Uterus (tissue), 4 donors: ENCODE results near the gene DNAJB1. TPM values are rescaled to one million over a fixed set of nuclear protein-coding genes. Genes with fewer than 3 reads are reported as not detected.
"Not testable (repeated sequence)": the region's sequence is repeated elsewhere in the genome, so short reads cannot be mapped to it uniquely, and the experiment has no call there.

ENCODE experiments used
- DNase-seq, 2 donors: peaks; one replicate each; pipeline ENCODE4 v3.0.0-alpha.2; 2019 to 2020
- H3K27ac ChIP-seq, 2 donors: fragments of 200-600 bp; sonication (generic); 1 replicate in 1 of 2; 2 replicates in 1 of 2; pipeline ENCODE4 v1.5.1; 2016 to 2018
- H3K27me3 ChIP-seq, 2 donors: fragments of 200-600 bp; sonication (generic); one replicate each; pipeline ENCODE4 v1.5.1; 2018 to 2019; ENCODE audit warnings: control low read depth in 1 of 2
- H3K36me3 ChIP-seq, 2 donors: fragments of 200-600 bp; sonication (generic); one replicate each; pipeline ENCODE4 v1.5.1; 2019; ENCODE audit warnings: control low read depth in 1 of 2
- H3K4me1 ChIP-seq, 2 donors: fragments of 200-600 bp; sonication (generic); one replicate each; pipeline ENCODE4 v1.5.1; 2018 to 2019; ENCODE audit warnings: control low read depth in 1 of 2
- H3K4me3 ChIP-seq, 2 donors: fragments of 200-600 bp; sonication (generic); 1 replicate in 1 of 2; 2 replicates in 1 of 2; pipeline ENCODE4 v1.5.1; 2018 to 2019; ENCODE audit warnings: mild to moderate bottlenecking in 1 of 2
- H3K9me3 ChIP-seq, 2 donors: fragments of 200-600 bp; sonication (generic); one replicate each; pipeline ENCODE4 v1.5.1; 2019; ENCODE audit warnings: control low read depth in 1 of 2
- POLR2A ChIP-seq, 2 donors: fragments of 450-650 bp; IDR thresholded peaks; one replicate each; pipeline ENCODE4 v1.6.1; 2016; ENCODE audit warnings: antibody characterized with exemption in 2 of 2, mild to moderate bottlenecking in 1 of 2, moderate library complexity in 1 of 2
- intact Hi-C: fragments of 100-400 bp; cut with DNase I; formaldehyde crosslinking; loops from one replicate; pipeline ENCODE4 v1.15.1; 2023; ENCODE audit warnings: low total_unique reads
- total RNA-seq, 4 donors: library from RNA; depleted of rRNA in 3 of 4; stranded (reverse); fragments of >200 nt in 3 of 4; gene quantifications; one replicate each; pipeline versions ENCODE4 v1.1.0 to v1.2.4, GENCODE V29; 2014 to 2023
- TF ChIP-seq, protein P1 (sequence below), 4 experiments: fragments of 200-600 bp in 2 of 4; fragments of 450-650 bp in 2 of 4; sonication (generic) in 2 of 4; IDR thresholded peaks; one replicate each; pipeline ENCODE4 v1.5.1; 2016 to 2019; ENCODE audit warnings: antibody characterized with exemption in 4 of 4, mild to moderate bottlenecking in 2 of 4, moderate library complexity in 1 of 4
- donor health status: DM: yes; HTN: yes; CAD: no.

DNAJB1 gene
- total RNA-seq, 4 donors from 2014 or later, result 10.2 to 66.9 (median 40.6) TPM

DNA sequence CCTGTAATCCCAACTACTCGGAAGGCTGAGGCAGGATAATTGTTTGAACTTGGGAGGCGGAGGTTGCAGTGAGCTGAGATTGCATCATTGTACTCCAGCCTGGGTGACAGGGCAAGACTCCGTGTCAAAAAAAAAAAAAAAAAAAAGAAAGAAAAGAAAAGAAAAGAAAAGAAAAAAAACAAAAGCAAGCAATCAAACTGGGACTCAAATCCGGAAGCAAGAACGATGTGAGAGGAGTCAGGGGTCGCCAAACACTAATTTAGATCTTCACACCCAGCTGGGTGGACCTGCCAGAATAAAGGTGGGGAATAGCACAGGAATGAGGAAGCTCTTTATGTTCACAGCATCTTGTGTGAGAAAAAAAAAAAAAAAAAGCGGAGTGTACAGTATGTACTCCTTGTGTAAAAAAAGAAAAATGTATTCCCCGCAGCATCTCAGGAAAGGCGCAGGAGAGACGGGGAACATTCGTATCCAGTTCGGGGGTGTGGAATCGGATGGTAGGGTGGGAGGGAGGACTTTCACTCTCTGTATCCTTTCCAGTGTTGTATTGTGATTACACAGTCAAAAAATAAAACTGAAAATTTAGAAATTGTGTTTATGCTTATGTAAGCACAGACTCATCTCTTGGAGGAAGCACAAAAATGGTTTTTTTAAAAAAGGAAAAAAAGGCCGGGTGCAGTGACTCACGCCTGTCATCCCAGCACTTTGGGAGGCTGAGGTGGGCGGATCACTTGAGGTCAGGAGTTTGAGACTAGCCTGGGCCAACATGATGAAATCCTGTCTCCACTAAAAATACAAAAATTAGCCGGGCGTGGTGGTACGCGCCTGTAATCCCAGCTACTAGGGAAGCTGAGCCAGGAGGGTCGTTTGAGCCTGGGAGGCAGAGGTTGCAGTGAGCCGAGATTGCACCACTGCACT is 7.6 kb downstream of the DNAJB1 start:
- intact Hi-C loops, result no loop called here
- Histone ChIP-seq H3K4me1 (no peaks in the 10 kb centered on the region), H3K4me3 (peak overlapping the region; percentile 15 to 18), H3K9me3 (no peaks in the 10 kb centered on the region), H3K27me3 (no peaks in the 10 kb centered on the region), H3K36me3 (no peaks in the 10 kb centered on the region), H3K27ac (peak overlapping the region; percentile 70 to 82)
- DNase-seq, result peak; percentile 73 to 78
- no peak for TF ChIP-seq POLR2A (IDR thresholded peaks at IDR 0.05)
- TF ChIP-seq, protein P1, sequence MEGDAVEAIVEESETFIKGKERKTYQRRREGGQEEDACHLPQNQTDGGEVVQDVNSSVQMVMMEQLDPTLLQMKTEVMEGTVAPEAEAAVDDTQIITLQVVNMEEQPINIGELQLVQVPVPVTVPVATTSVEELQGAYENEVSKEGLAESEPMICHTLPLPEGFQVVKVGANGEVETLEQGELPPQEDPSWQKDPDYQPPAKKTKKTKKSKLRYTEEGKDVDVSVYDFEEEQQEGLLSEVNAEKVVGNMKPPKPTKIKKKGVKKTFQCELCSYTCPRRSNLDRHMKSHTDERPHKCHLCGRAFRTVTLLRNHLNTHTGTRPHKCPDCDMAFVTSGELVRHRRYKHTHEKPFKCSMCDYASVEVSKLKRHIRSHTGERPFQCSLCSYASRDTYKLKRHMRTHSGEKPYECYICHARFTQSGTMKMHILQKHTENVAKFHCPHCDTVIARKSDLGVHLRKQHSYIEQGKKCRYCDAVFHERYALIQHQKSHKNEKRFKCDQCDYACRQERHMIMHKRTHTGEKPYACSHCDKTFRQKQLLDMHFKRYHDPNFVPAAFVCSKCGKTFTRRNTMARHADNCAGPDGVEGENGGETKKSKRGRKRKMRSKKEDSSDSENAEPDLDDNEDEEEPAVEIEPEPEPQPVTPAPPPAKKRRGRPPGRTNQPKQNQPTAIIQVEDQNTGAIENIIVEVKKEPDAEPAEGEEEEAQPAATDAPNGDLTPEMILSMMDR (IDR thresholded peaks at IDR 0.05), result no peak

DNA sequence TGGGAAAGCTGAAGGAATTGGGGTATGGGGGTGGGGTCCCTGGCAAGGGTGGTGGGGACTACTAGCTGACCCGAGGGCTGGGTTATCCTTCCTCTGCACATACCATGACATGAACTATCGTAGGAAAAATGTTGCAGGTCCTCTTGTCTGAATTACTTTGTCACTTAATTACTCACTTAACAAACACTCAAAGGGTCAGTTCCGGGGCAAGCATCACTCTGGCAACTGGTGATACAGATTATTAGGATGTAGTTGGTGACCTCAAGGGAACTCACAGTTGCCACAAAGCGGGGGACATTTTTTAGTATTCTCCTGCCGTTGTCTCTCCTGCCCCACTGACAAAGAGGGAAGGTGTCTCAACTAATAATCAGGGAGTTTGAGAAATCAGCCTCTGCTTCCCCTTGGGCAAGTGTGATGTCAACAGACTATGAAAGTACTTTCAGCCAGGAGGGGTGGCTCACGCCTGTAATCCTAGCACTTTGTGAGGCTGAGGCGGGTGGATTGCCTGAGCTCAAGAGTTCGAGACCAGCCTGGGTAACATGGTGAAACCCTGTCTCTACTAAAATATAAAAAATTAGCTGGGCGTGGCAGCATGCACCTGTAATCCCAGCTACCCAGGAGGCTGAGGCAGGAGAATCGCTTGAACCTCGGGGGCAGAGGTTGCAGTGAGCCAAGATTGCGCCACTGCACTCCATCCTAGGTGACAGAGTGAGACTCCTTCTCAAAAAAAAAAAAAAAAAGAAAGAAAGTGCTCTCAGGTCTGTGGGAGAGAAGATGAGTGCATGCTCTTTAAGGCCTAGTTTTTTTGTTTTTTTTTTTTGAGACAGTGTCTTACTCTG is 10.3 kb downstream of the DNAJB1 start:
- Histone ChIP-seq H3K9me3 (no peaks in the 10 kb centered on the region), H3K4me1 (no peaks in the 10 kb centered on the region), H3K36me3 (no peaks in the 10 kb centered on the region), H3K4me3 (no peak overlapping the region), H3K27ac (no peak overlapping the region), H3K27me3 (no peaks in the 10 kb centered on the region)
- DNase-seq, result no peak
- intact Hi-C loops, result no loop called here
- TF ChIP-seq, protein P1 (IDR thresholded peaks at IDR 0.05), result no peak
- TF ChIP-seq POLR2A (IDR thresholded peaks at IDR 0.05), result no peak

DNA sequence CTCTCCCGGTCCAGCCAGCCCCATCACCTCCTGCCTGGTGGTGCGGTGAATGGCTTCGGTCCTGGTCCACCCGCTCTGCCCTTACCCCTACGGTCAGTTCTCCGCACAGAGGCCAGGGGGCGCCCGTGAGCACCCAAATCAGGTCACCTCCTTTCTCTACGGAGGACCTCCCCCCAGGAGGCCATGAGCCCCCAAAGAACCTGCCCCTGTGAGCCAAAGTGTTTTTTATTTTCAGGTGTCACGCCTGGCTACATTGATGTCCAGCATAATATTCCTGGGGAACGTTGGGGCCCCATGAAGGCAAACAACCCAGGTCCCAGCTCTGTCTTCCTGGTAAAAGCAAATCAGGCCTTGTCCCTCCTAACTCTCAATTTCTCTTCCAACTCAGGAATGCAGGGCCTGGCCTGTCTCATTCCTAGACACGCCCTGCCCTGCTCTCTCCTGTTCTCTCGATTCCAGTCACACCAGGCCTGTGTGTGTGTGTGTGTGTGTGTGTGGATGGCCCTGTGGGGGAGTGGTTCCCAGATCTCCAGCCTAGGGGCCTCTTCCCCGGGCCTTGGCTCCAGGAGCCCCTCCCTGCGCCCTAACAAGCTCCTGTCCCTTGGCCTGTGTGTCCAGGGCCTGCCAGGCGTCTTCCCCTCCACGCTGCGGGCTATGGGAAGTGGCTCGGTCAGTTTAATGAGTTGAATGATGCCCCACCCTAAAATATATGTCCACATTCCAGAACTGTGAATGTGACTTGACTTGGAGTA is 12.5 kb downstream of the DNAJB1 start:
- no peak for DNase-seq
- intact Hi-C loops, result no loop called here
- Histone ChIP-seq H3K27me3 (no peaks in the 10 kb centered on the region), H3K4me3 (no peak overlapping the region), H3K9me3 (no peaks in the 10 kb centered on the region), H3K36me3 (no peaks in the 10 kb centered on the region), H3K27ac (no peak overlapping the region), H3K4me1 (no peaks in the 10 kb centered on the region)
- no peak for TF ChIP-seq POLR2A (IDR thresholded peaks at IDR 0.05)
- TF ChIP-seq, protein P1 (IDR thresholded peaks at IDR 0.05), result peak in 3 of 4 experiments; percentile 25 to 44 (median 31)

DNA sequence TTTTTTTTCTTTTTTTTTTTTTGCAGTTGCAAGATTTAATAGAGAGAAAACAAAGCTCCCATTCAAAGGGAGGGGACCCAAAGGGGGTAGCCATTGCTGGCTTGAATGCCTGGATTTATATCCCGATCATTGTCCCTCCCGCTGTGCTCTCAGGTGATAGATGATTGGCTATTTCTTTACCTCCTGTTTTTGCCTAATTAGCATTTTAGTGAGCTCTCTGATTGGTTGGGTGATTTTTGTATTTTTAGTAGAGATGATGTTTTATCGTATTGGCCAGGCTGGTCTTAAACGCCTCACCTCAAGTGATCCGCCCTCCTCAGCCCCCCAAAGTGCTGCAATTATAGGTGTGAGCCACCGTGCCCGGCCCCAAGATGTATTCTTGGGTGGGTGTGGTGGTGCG is 13.6 kb downstream of the DNAJB1 start:
- DNase-seq, H3K4me3 ChIP-seq, intact Hi-C loops, H3K27me3 ChIP-seq, H3K36me3 ChIP-seq, H3K9me3 ChIP-seq, H3K4me1 ChIP-seq, H3K27ac ChIP-seq: not testable (repeated sequence)

DNA sequence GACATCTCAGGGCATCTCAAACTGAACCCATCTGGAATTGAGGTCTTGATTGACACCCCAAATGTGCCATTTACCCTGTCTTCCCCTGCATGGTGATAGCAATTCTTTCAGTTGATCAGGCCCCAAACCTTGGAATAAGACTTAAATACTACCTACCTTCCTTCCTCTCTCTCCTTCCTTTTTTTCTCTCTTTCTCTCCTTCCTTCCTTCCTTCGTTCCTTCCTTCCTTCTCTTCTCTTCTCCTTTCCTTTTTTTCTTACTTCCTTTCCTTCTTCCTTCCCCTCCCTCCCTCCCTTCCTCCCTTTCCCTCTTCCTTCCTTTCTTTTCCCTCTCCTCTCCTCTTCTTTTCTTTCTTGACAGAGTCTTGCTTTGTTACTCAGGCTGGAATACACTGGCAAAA is 14.9 kb downstream of the DNAJB1 start:
- intact Hi-C loops, result no loop called here
- DNase-seq, result no peak
- no peaks in the 10 kb centered on the region for H3K27me3 ChIP-seq
- TF ChIP-seq POLR2A (IDR thresholded peaks at IDR 0.05), result no peak
- TF ChIP-seq, protein P1 (IDR thresholded peaks at IDR 0.05), result no peak
- H3K9me3 ChIP-seq, result no peaks in the 10 kb centered on the region
- H3K36me3 ChIP-seq, result no peaks in the 10 kb centered on the region
- no peak overlapping the region for H3K27ac ChIP-seq
- no peak overlapping the region for H3K4me3 ChIP-seq
- H3K4me1 ChIP-seq, result no peaks in the 10 kb centered on the region
